Measurements from ENCODE around the gene KAT5. TPM values are rescaled to one million over a fixed set of nuclear protein-coding genes. Genes with fewer than 3 reads are reported as not detected.
"Not testable (repeated sequence)": the region's sequence is repeated elsewhere in the genome, so short reads cannot be mapped to it uniquely, and the experiment has no call there.

Gene KAT5
- total and polyA plus RNA-seq, 10 of the 15 experiments (the other 5 are each of a cell fraction or from before 2014, with no cell fraction given), result 3.4 to 66.1 (median 46.3) TPM

GRCh38 chr11:65767406-65767805 lies 55.4 kb downstream of the KAT5 start:
- BruUV-seq (replicated peaks), result no TSS peak
- RAD21 ChIA-PET (ENCODE audit: unreplicated experiment), result interaction anchor here (0.8 to 1.9 kb wide), 3 partner anchors 12 to 56 kb away, joined by 3 to 6 read pairs (median 4); partner anchors contain the start of gene KAT5
- no peak for FAIRE-seq
- no peaks in the 10 kb centered on the region for H3K79me2 ChIP-seq (ENCODE audit: control insufficient read depth, insufficient read depth, low read length)
- H3K9ac ChIP-seq (ENCODE audit: control insufficient read depth, insufficient read depth, low read length), result no peak overlapping the region
- no peak for ATAC-seq
- no peak overlapping the region for H3K4me2 ChIP-seq (ENCODE audit: control insufficient read depth, insufficient read depth)
- H2AFZ ChIP-seq (ENCODE audit: control insufficient read depth, low read depth, low read length), result no peak overlapping the region
- no peaks in the 10 kb centered on the region for H4K20me1 ChIP-seq (ENCODE audit: control insufficient read depth, insufficient read depth)
- intact Hi-C loops (cut with micrococcal nuclease; ENCODE audit: unreplicated experiment) (loop anchor here (5.0 kb wide), 1 partner anchor 40 kb away; no protein-coding TSS in a partner anchor), in situ Hi-C loops (cut with MboI) (no loop called here)
- no peaks in the 10 kb centered on the region for H3K27me3 ChIP-seq (replicated peaks in 1 of 2; ENCODE audit: control insufficient read depth in 2 of 2, insufficient read depth in 2 of 2, low read length in 1 of 2)
- 69% methylated on average over 8 of the region's 10 CpGs for WGBS (ENCODE audit: insufficient coverage, insufficient replicate concordance, low lambda C conversion rate, missing lambda C conversion rate)
- H3K4me3 ChIP-seq, result no peak overlapping the region
- H3K36me3 ChIP-seq (ENCODE audit: control insufficient read depth in 2 of 2, insufficient read depth in 2 of 2, low read length in 1 of 2), result no peaks in the 10 kb centered on the region
- POLR2A ChIA-PET, result interaction anchor here (0.6 to 0.7 kb wide), 2 partner anchors 11 to 35 kb away, joined by 3 read pairs; no protein-coding TSS in a partner anchor
- no peak overlapping the region for H3K27ac ChIP-seq (ENCODE audit: control insufficient read depth, insufficient read depth)
- DNase-seq (ENCODE audit: low read depth, low spot score), result no peak
- no peaks in the 10 kb centered on the region for H3K4me1 ChIP-seq (ENCODE audit: control insufficient read depth, insufficient read depth, low read length)
- SMC1A ChIA-PET (ENCODE audit: uncharacterized antibody, unreplicated experiment), result interaction anchor here (1.5 kb wide), 1 partner anchor 12 kb away, joined by 3 read pairs; no protein-coding TSS in a partner anchor
- no peaks in the 10 kb centered on the region for H3K9me3 ChIP-seq (replicated peaks; ENCODE audit: control insufficient read depth, insufficient read depth, low read length)
- no peak for TF ChIP-seq STAT1 (conservative IDR thresholded peaks at IDR 0.05)
- TF ChIP-seq CBFB (IDR thresholded peaks at IDR 0.05; ENCODE audit: low read depth), result no peak
- no peak for TF ChIP-seq RAD51 (IDR thresholded peaks at IDR 0.05)
- no peak for TF ChIP-seq CREB1 (IDR thresholded peaks at IDR 0.05; ENCODE audit: low read depth)
- TF ChIP-seq ESRRA (IDR thresholded peaks at IDR 0.05; ENCODE audit: low read length), result no peak
- no peak for TF ChIP-seq MEF2A (IDR thresholded peaks at IDR 0.05; ENCODE audit: insufficient read depth, low read depth, low read length)
- TF ChIP-seq JUNB (IDR thresholded peaks at IDR 0.05), result no peak
- TF ChIP-seq, protein P1, sequence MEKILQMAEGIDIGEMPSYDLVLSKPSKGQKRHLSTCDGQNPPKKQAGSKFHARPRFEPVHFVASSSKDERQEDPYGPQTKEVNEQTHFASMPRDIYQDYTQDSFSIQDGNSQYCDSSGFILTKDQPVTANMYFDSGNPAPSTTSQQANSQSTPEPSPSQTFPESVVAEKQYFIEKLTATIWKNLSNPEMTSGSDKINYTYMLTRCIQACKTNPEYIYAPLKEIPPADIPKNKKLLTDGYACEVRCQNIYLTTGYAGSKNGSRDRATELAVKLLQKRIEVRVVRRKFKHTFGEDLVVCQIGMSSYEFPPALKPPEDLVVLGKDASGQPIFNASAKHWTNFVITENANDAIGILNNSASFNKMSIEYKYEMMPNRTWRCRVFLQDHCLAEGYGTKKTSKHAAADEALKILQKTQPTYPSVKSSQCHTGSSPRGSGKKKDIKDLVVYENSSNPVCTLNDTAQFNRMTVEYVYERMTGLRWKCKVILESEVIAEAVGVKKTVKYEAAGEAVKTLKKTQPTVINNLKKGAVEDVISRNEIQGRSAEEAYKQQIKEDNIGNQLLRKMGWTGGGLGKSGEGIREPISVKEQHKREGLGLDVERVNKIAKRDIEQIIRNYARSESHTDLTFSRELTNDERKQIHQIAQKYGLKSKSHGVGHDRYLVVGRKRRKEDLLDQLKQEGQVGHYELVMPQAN (conservative IDR thresholded peaks at IDR 0.05), result no peak
- TF ChIP-seq KLF5 (IDR thresholded peaks at IDR 0.05; ENCODE audit: partially characterized antibody), result no peak
- TF ChIP-seq POU2F2 (IDR thresholded peaks at IDR 0.05; ENCODE audit: borderline replicate concordance, low read depth, low read length), result no peak
- no peak for TF ChIP-seq ZBED1 (IDR thresholded peaks at IDR 0.05; ENCODE audit: borderline replicate concordance)
- no peak for TF ChIP-seq NR2C1 (IDR thresholded peaks at IDR 0.05)
- TF ChIP-seq PAX5 (IDR thresholded peaks at IDR 0.05; ENCODE audit: borderline replicate concordance, low read depth, low read length), result no peak
- TF ChIP-seq NR2F1 (conservative IDR thresholded peaks at IDR 0.05), result no peak
- TF ChIP-seq BHLHE40 (IDR thresholded peaks at IDR 0.05; ENCODE audit: borderline replicate concordance in 1 of 2, low read depth in 2 of 2, low read length in 1 of 2), result no peak
- no peak for TF ChIP-seq TBL1XR1 (IDR thresholded peaks at IDR 0.05; ENCODE audit: low read depth, low read length)
- CTCF ChIA-PET, result interaction anchor here (1.1 to 1.5 kb wide), 5 partner anchors 13 to 45 kb away, joined by 3 to 6 read pairs (median 3); no protein-coding TSS in a partner anchor

DNA sequence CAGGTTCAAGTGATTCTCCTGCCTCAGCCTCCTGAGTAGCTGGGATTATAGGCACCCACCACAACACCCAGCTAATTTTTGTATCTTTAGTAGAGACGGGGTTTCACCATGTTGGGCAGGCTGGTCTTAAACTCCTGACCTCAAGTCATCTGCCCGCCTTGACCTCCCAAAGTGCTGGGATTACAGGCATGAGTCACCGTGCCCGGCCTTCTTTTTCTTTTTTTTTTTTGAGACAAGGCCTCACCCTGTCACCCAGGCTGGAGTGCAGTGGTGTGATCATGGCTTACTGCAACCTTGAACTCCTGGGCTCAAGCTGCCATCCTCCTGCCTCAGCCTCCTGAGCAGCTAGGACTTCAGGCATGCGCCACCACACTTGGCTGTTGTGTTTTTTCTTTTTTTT lies 55.8 kb downstream of the KAT5 start:
- H3K27ac ChIP-seq (ENCODE audit: control insufficient read depth, insufficient read depth); H3K27me3 ChIP-seq (replicated peaks in 1 of 2; ENCODE audit: control insufficient read depth in 2 of 2, insufficient read depth in 2 of 2, low read length in 1 of 2); H3K9me3 ChIP-seq (replicated peaks; ENCODE audit: control insufficient read depth, insufficient read depth, low read length); FAIRE-seq; ATAC-seq; H3K4me3 ChIP-seq; BruUV-seq (replicated peaks); H4K20me1 ChIP-seq (ENCODE audit: control insufficient read depth, insufficient read depth); H3K9ac ChIP-seq (ENCODE audit: control insufficient read depth, insufficient read depth, low read length); H2AFZ ChIP-seq (ENCODE audit: control insufficient read depth, low read depth, low read length); H3K4me1 ChIP-seq (ENCODE audit: control insufficient read depth, insufficient read depth, low read length); H3K4me2 ChIP-seq (ENCODE audit: control insufficient read depth, insufficient read depth); in situ Hi-C loops (cut with MboI); DNase-seq (ENCODE audit: low read depth, low spot score); H3K79me2 ChIP-seq (ENCODE audit: control insufficient read depth, insufficient read depth, low read length); H3K36me3 ChIP-seq (ENCODE audit: control insufficient read depth in 2 of 2, insufficient read depth in 2 of 2, low read length in 1 of 2): not testable (repeated sequence)
- POLR2A ChIA-PET, result interaction anchor here (0.6 kb wide), 1 partner anchor 35 kb away, joined by 3 read pairs; no protein-coding TSS in a partner anchor
- SMC1A ChIA-PET (ENCODE audit: uncharacterized antibody, unreplicated experiment), result interaction anchor here (1.5 kb wide), 1 partner anchor 13 kb away, joined by 3 read pairs; no protein-coding TSS in a partner anchor
- WGBS (ENCODE audit: insufficient coverage, insufficient replicate concordance, low lambda C conversion rate, missing lambda C conversion rate), result 71% methylated on average over 5 of the region's 5 CpGs
- RAD21 ChIA-PET (ENCODE audit: unreplicated experiment), result interaction anchor here (1.1 to 1.9 kb wide), 2 partner anchors 12 to 56 kb away, joined by 3 to 6 read pairs; partner anchors contain the start of gene KAT5
- CTCF ChIA-PET, result interaction anchor here (1.1 to 1.5 kb wide), 4 partner anchors 12 to 42 kb away, joined by 3 to 6 read pairs (median 3); no protein-coding TSS in a partner anchor
- intact Hi-C loops (cut with micrococcal nuclease; ENCODE audit: unreplicated experiment), result loop anchor here (5.0 kb wide), 1 partner anchor 41 kb away; no protein-coding TSS in a partner anchor

Data from GM12878 (cell line).